GM19328 (cell line): ENCODE measurements around the gene VGLL4.
"Not testable (repeated sequence)": the region's sequence is repeated elsewhere in the genome, so short reads cannot be mapped to it uniquely, and the experiment has no call there.

Experiments
- ATAC-seq: cut with Tn5 transposase; IDR thresholded peaks from one replicate; pipeline ENCODE4 v1.9.1; 2021; ENCODE audit warnings: mild to moderate bottlenecking, moderate library complexity; ENCODE audit not compliant: unreplicated experiment

VGLL4 gene

GRCh38 chr3:11643605-11644087, at the start of gene VGLL4:
VGLL4 (minus strand) TSS chr3:11643915; CDS start chr3:11643518, 397 bp downstream.
- peak; percentile 56 for ATAC-seq

- no peak for ATAC-seq
Observed at GRCh38 chr3:11692532-11692813, 48.8 kb upstream of the VGLL4 start.

GRCh38 chr3:11691767-11692531, 48.2 kb upstream of the VGLL4 start:
- ATAC-seq = no peak

GRCh38 chr3:11690863-11691766, 47.4 kb upstream of the VGLL4 start:
- ATAC-seq = no peak

GRCh38 chr3:11689749-11690148, 46.0 kb upstream of the VGLL4 start:
- ATAC-seq = no peak

- not testable (repeated sequence) for ATAC-seq
Observed at GRCh38 chr3:11684980-11685379, 41.3 kb upstream of the VGLL4 start.

- no peak for ATAC-seq
Observed at GRCh38 chr3:11680509-11680908, 36.8 kb upstream of the VGLL4 start.

- no peak for ATAC-seq
Observed at GRCh38 chr3:11679964-11680363, 36.2 kb upstream of the VGLL4 start.

GRCh38 chr3:11672363-11672762, 28.6 kb upstream of the VGLL4 start:
- no peak for ATAC-seq

GRCh38 chr3:11671648-11672100, 28.0 kb upstream of the VGLL4 start:
- peak; percentile 73 for ATAC-seq

- no peak for ATAC-seq
Observed at GRCh38 chr3:11668243-11669235, 24.8 kb upstream of the VGLL4 start.

- no peak for ATAC-seq
Observed at GRCh38 chr3:11665331-11665730, 21.6 kb upstream of the VGLL4 start.

GRCh38 chr3:11662392-11662990, 18.8 kb upstream of the VGLL4 start:
- no peak for ATAC-seq

GRCh38 chr3:11661827-11662226, 18.1 kb upstream of the VGLL4 start:
- no peak for ATAC-seq

GRCh38 chr3:11661052-11661656, 17.4 kb upstream of the VGLL4 start:
- no peak for ATAC-seq

GRCh38 chr3:11660242-11660641, 16.5 kb upstream of the VGLL4 start:
- no peak for ATAC-seq

GRCh38 chr3:11658180-11658579, 14.5 kb upstream of the VGLL4 start:
- no peak for ATAC-seq

GRCh38 chr3:11655196-11655928, 11.6 kb upstream of the VGLL4 start:
- ATAC-seq = no peak

GRCh38 chr3:11654166-11654565, 10.5 kb upstream of the VGLL4 start:
- no peak for ATAC-seq
